K562 (cell line): ENCODE data around the gene SCNN1B. TPM values are rescaled to one million over a fixed set of nuclear protein-coding genes. Genes with fewer than 3 reads are reported as not detected.

Source experiments
- ATAC-seq: fragments of 200-7000 bp; cut with Tn5 transposase; 3 replicates; pipeline ENCODE4 v1.9.1; 2020; ENCODE audit warnings: moderate library complexity
- BruUV-seq: library from RNA; stranded (reverse); fragments of 400-500 nt; replicated peaks from 2 replicates; lab custom pipeline; 2021; lab: Mats Ljungman, UMichigan
- CTCF ChIA-PET: fragments of 300-600 bp; formaldehyde crosslinking; extraction: SDS; loops from one replicate; lab custom pipeline; 2021; ENCODE audit warnings: low intra/inter-chr PET ratio; lab: Yijun Ruan, JAX
- POLR2A ChIA-PET: fragments of 300-600, 350-650 bp; sonication (Branson Sonifier 250); formaldehyde crosslinking; extraction: SDS; loops from one replicate; lab custom pipeline; 2021; ENCODE audit warnings: antibody characterized with exemption, inconsistent platforms; lab: Yijun Ruan, JAX
- DNase-seq, 4 experiments: peaks; one replicate each; pipeline versions ENCODE4 v3.0.0 to v3.0.0-alpha.2; 2011 to 2018; ENCODE audit warnings: low spot score in 3 of 4, mixed read lengths in 3 of 4; ENCODE audit errors: extremely low read depth in 1 of 4
- FAIRE-seq: peaks from 2 replicates; lab custom pipeline; 2011; peaks lifted over from hg19 to GRCh38; lab: Jason Lieb, UNC
- H2AFZ ChIP-seq: 2 replicates; pipeline ENCODE4 v1.6.0; 2011; ENCODE audit warnings: low read depth, low read length, control low read depth, inconsistent platforms
- H3K27ac ChIP-seq: fragments of 200-600 bp; 3 replicates; pipeline ENCODE4 v1.8.0; 2011; ENCODE audit warnings: low read depth, mild to moderate bottlenecking, control low read depth, inconsistent platforms, low read length, moderate library complexity, mixed read lengths; ENCODE audit errors: extremely low read depth
- H3K27me3 ChIP-seq, 2 experiments: fragments of 300-600 bp in 1 of 2; 2 replicates in 1 of 2; 3 replicates in 1 of 2; pipeline versions ENCODE4 v1.6.0 to v1.8.0; 2011; ENCODE audit warnings: inconsistent platforms in 2 of 2, low read length in 2 of 2, mild to moderate bottlenecking in 1 of 2, mixed read lengths in 1 of 2, moderate library complexity in 1 of 2; ENCODE audit not compliant: control insufficient read depth in 2 of 2, insufficient read depth in 2 of 2
- H3K36me3 ChIP-seq: fragments of 300-600 bp; 3 replicates; pipeline ENCODE4 v1.8.0; 2011; ENCODE audit warnings: mild to moderate bottlenecking, low read length, inconsistent platforms; ENCODE audit not compliant: control insufficient read depth, insufficient read depth
- H3K4me1 ChIP-seq, 2 experiments: fragments of 200-600 bp in 1 of 2; replicated peaks in 1 of 2; 2 replicates in 1 of 2; 3 replicates in 1 of 2; pipeline versions ENCODE4 v1.5.1 to v1.8.0; 2011; ENCODE audit warnings: inconsistent platforms in 2 of 2, low read length in 2 of 2, mild to moderate bottlenecking in 1 of 2, mixed read lengths in 1 of 2, moderate library complexity in 1 of 2; ENCODE audit not compliant: control insufficient read depth in 2 of 2, insufficient read depth in 2 of 2
- H3K4me2 ChIP-seq: 2 replicates; pipeline ENCODE4 v1.6.1; 2011; ENCODE audit warnings: low read length, control low read depth, inconsistent platforms, mixed read lengths; ENCODE audit not compliant: insufficient read depth
- H3K4me3 ChIP-seq: fragments of 200-600 bp; sonication (generic), shearing (Covaris generic); 2 replicates; pipeline ENCODE4 v1.5.1; 2016; ENCODE audit warnings: control low read depth, inconsistent platforms
- H3K79me2 ChIP-seq: fragments of 200-600 bp; 3 replicates; pipeline ENCODE4 v1.8.0; 2011; ENCODE audit warnings: low read length, inconsistent platforms; ENCODE audit not compliant: control insufficient read depth, insufficient read depth
- H3K9ac ChIP-seq, 2 experiments: 2 replicates each; pipeline versions ENCODE4 v1.6.0 to v1.6.1; 2011; ENCODE audit warnings: low read depth in 2 of 2, low read length in 2 of 2, control low read depth in 1 of 2, inconsistent platforms in 1 of 2, mild to moderate bottlenecking in 1 of 2, mixed read lengths in 1 of 2; ENCODE audit not compliant: insufficient read depth in 1 of 2
- H3K9me1 ChIP-seq: one replicate; pipeline ENCODE4 v1.6.0; 2011; ENCODE audit warnings: inconsistent platforms, mild to moderate bottlenecking, low read length, moderate library complexity; ENCODE audit not compliant: control insufficient read depth, insufficient read depth
- H3K9me3 ChIP-seq: replicated peaks from 2 replicates; pipeline ENCODE4 v1.5.1; 2011; ENCODE audit warnings: low read depth, low read length, inconsistent platforms; ENCODE audit not compliant: control insufficient read depth, insufficient read depth
- H4K20me1 ChIP-seq: replicated peaks from 2 replicates; pipeline ENCODE4 v1.6.1; 2011; ENCODE audit warnings: low read length, inconsistent platforms, mixed read lengths; ENCODE audit not compliant: control insufficient read depth, insufficient read depth
- ATF6 ChIP-seq: sonication (generic); formaldehyde crosslinking; IDR thresholded peaks from 2 replicates; pipeline ENCODE4 v1.4.0; 2020; ENCODE audit warnings: mild to moderate bottlenecking, missing genetic modification reagents
- CBFB ChIP-seq: sonication (generic); formaldehyde crosslinking; IDR thresholded peaks from 2 replicates; pipeline ENCODE4 v1.4.0; 2020; ENCODE audit warnings: mild to moderate bottlenecking, missing genetic modification reagents
- DLX4 ChIP-seq: fragments of 250-450 bp; sonication (Bioruptor Pico); IDR thresholded peaks from 2 replicates; pipeline ENCODE4 v1.6.1; 2021; ENCODE audit warnings: mild to moderate bottlenecking
- NFRKB ChIP-seq: fragments of 450-650 bp; IDR thresholded peaks from 2 replicates; pipeline ENCODE4 v1.6.1; 2016; ENCODE audit warnings: low read depth
- ZNF165 ChIP-seq: fragments of 250-450 bp; sonication (Bioruptor Pico); IDR thresholded peaks from 2 replicates; pipeline ENCODE4 v1.4.0; 2020; ENCODE audit warnings: borderline replicate concordance
- ZSCAN32 ChIP-seq: fragments of 450-650 bp; formaldehyde crosslinking; IDR thresholded peaks from 2 replicates; pipeline ENCODE4 v1.4.0; 2020; ENCODE audit warnings: mild to moderate bottlenecking, moderate library complexity
- WGBS: fragments of 100-300 bp; shearing (Covaris generic); methylation state at CpG from one replicate; pipeline ENCODE4 v1.1.6; 2016; ENCODE audit warnings: low coverage, mixed read lengths; ENCODE audit not compliant: insufficient coverage; ENCODE audit errors: missing lambda C conversion rate; 5-methylcytosine and 5-hydroxymethylcytosine counted together
- in situ Hi-C: fragments of 300-500 bp; cut with MboI; formaldehyde crosslinking; loops from 4 replicates; pipeline ENCODE4 v1.15.0; 2018; ENCODE audit warnings: inconsistent platforms, mixed read lengths
- intact Hi-C: fragments of 100-400 bp; cut with micrococcal nuclease; formaldehyde crosslinking; loops from 2 replicates; pipeline ENCODE4 v1.14.2; 2022
- polyA plus RNA-seq, 8 experiments: library from polyadenylated mRNA; depleted of rRNA in 4 of 8; stranded (reverse) in 5 of 8; unstranded in 3 of 8; fragments of >200 nt; fragmentation: Nextera tagmentation in 2 of 8; fragmentation: Illumina TruSeq in 1 of 8; extraction: Ambion mirVana in 2 of 8; extraction: Trizol in 1 of 8; gene quantifications; 2 replicates each; pipeline versions ENCODE4 v1.2.1 to v1.2.3, GENCODE V29; 2011 to 2014; ENCODE audit warnings: inconsistent platforms in 1 of 8, missing spikeins in 1 of 8
- total RNA-seq, 7 experiments: library from RNA; depleted of rRNA in 6 of 7; stranded (reverse); fragments of >200 nt in 6 of 7; fragmentation: Illumina TruSeq in 2 of 7; extraction: Trizol in 2 of 7; gene quantifications; 2 replicates each; pipeline versions ENCODE4 v1.2.1 to v1.2.3, GENCODE V29; 2011 to 2021; ENCODE audit warnings: low replicate concordance in 1 of 7

The SCNN1B gene
- total and polyA plus RNA-seq, 9 of the 15 experiments (the other 6 are each of a cell fraction or from before 2014, with no cell fraction given): not detected

GRCh38 chr16:23391381-23392222, 89.5 kb downstream of the SCNN1B start:
- BruUV-seq: no TSS peak
- no peak overlapping the region for H3K27ac ChIP-seq

More at GRCh38 chr16:23391381-23392222, 89.5 kb downstream of the SCNN1B start:
- no peak for TF ChIP-seq DLX4 (CRISPR knock-in tag)
- no peak for TF ChIP-seq ATF6 (CRISPR knock-in tag)
- no peak for TF ChIP-seq ZSCAN32 (CRISPR knock-in tag)
- TF ChIP-seq NFRKB: no peak
- no peak for TF ChIP-seq CBFB
- TF ChIP-seq ZNF165: no peak
- TF ChIP-seq, all 486 proteins: peak for 0
- DNase-seq (no peak), ATAC-seq (no peak), FAIRE-seq (no peak)
- no peak overlapping the region for H2AFZ ChIP-seq
- no peak overlapping the region for H3K4me2 ChIP-seq
- in situ Hi-C loops: no loop called here
- H3K79me2 ChIP-seq: no peaks in the 10 kb centered on the region
- no peak overlapping the region for H3K4me3 ChIP-seq
- ChIA-PET CTCF (no interaction called here), POLR2A (interaction anchor here (0.7 to 0.8 kb wide), 3 partner anchors 11 to 693 kb away, joined by 3 to 7 read pairs (median 3); no protein-coding TSS in a partner anchor)
- peak overlapping the region in 1 of 2 experiments; percentile 13; a peak in 1 of 4 replicates for H3K9ac ChIP-seq
- peaks cover 40% of the 10 kb centered on the region; the same call in 1 of the 3 replicates for H3K36me3 ChIP-seq
- peaks cover 2% of the 10 kb centered on the region for H3K9me1 ChIP-seq
- H4K20me1 ChIP-seq: no peaks in the 10 kb centered on the region; the same call in 1 of the 2 replicates
- intact Hi-C loops: no loop called here
- H3K9me3 ChIP-seq: no peaks in the 10 kb centered on the region
- H3K4me1 ChIP-seq: no peaks in the 10 kb centered on the region; a peak in 1 of 5 replicates
- H3K27me3 ChIP-seq: no peaks in the 10 kb centered on the region
- 84% methylated on average over 16 of the region's 17 CpGs for WGBS
